Epithelial cell of proximal tubule (primary cell): ENCODE results near the gene MGAT4A. TPM values are rescaled to one million over a fixed set of nuclear protein-coding genes. Genes with fewer than 3 reads are reported as not detected.

Experiments
- DNase-seq: peaks from one replicate; pipeline ENCODE4 v3.0.0-alpha.2; 2011; ENCODE audit warnings: low read depth
- H3K4me3 ChIP-seq: 2 replicates; pipeline ENCODE4 v1.5.1; 2011; ENCODE audit warnings: low read depth, mild to moderate bottlenecking, low read length
- CTCF ChIP-seq: conservative IDR thresholded peaks from 2 replicates; pipeline ENCODE4 v1.5.1; 2012; ENCODE audit warnings: low read depth, mild to moderate bottlenecking, low read length
- total RNA-seq: library from RNA; depleted of rRNA; stranded (reverse); fragments of >200 nt; gene quantifications from 2 replicates; pipeline ENCODE4 v1.2.3, GENCODE V29; 2015

The MGAT4A gene
- total RNA-seq, 1 donor from 2014 or later: 4.4 TPM

GRCh38 chr2:98726735-98727368 lies 4.1 kb downstream of the MGAT4A start:
- TF ChIP-seq CTCF: no peak

GRCh38 chr2:98726205-98726604 lies 4.7 kb downstream of the MGAT4A start:
- TF ChIP-seq CTCF: no peak
- no peak for DNase-seq
- no peak overlapping the region for H3K4me3 ChIP-seq

More at GRCh38 chr2:98726735-98727368, 4.1 kb downstream of the MGAT4A start:
- no peak overlapping the region for H3K4me3 ChIP-seq
- DNase-seq: no peak

GRCh38 chr2:98720286-98720685 lies 10.6 kb downstream of the MGAT4A start:
- no peak for DNase-seq
- H3K4me3 ChIP-seq: no peak overlapping the region
- no peak for TF ChIP-seq CTCF

GRCh38 chr2:98717621-98718020 lies 13.3 kb downstream of the MGAT4A start:
- DNase-seq: no peak
- H3K4me3 ChIP-seq: no peak overlapping the region
- TF ChIP-seq CTCF: no peak

GRCh38 chr2:98716786-98717185 lies 14.1 kb downstream of the MGAT4A start:
- no peak overlapping the region for H3K4me3 ChIP-seq
- TF ChIP-seq CTCF: no peak
- no peak for DNase-seq

- no peak for TF ChIP-seq CTCF
These were observed 15.0 kb downstream of the MGAT4A start for GRCh38 chr2:98715812-98716451.

GRCh38 chr2:98713332-98714015 lies 17.5 kb downstream of the MGAT4A start:
- no peak for DNase-seq
- H3K4me3 ChIP-seq: no peak overlapping the region
- TF ChIP-seq CTCF: no peak

More at GRCh38 chr2:98715812-98716451, 15.0 kb downstream of the MGAT4A start:
- no peak for DNase-seq
- H3K4me3 ChIP-seq: no peak overlapping the region
